ENCODE measurements around the gene PTPRU. TPM values are rescaled to one million over a fixed set of nuclear protein-coding genes. Genes with fewer than 3 reads are reported as not detected.

The PTPRU gene
- total RNA-seq, 1 experiment from 2014 or later: 25.7 TPM

DNA sequence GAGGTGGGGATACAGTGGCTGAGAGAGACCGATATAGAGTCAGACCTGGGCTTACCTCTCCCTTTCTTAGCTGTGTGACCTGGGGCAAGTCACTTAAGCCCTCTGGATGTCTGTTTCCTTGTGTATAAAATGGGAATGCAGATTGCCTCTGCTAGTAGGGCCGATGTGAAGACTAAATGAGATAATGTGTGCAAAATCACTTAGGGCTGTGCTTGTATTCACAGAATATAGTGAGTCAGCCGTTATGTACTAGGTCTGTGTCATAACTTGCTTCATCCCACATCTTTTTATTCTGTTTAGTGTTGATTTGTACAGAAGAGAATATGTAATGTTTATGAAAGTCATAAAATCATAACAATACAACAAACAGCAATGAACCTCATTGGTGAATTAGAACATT lies 56.0 kb downstream of the PTPRU start:
- BruUV-seq (replicated peaks): no TSS peak
- Histone ChIP-seq H3K27me3 (ENCODE audit: low read length) (no peaks in the 10 kb centered on the region), H4K20me1 (ENCODE audit: low read length) (no peaks in the 10 kb centered on the region), H3K4me3 (ENCODE audit: low read length) (no peak overlapping the region), H3K4me2 (ENCODE audit: low read length) (no peak overlapping the region), H3K36me3 (ENCODE audit: low read depth, low read length) (no peaks in the 10 kb centered on the region), H3K9me3 (ENCODE audit: low read length) (no peaks in the 10 kb centered on the region), H3K27ac (ENCODE audit: low read length) (no peak overlapping the region), H3K79me2 (ENCODE audit: low read length) (no peaks in the 10 kb centered on the region), H3F3A (ENCODE audit: low read length, unreplicated experiment) (no peaks in the 10 kb centered on the region), H3K9ac (ENCODE audit: low read length) (no peak overlapping the region), H3K9me2 (replicated peaks; ENCODE audit: low read length) (no peaks in the 10 kb centered on the region), H3K4me1 (ENCODE audit: insufficient read depth, low read length) (no peaks in the 10 kb centered on the region), H2AFZ (ENCODE audit: low read length) (no peak overlapping the region)
- ChIA-PET CTCF (no interaction called here), POLR2A (ENCODE audit: unreplicated experiment) (no interaction called here)
- ATAC-seq (0 out of 2 replicates have a peak, but pooled peaks have one; percentile 24), DNase-seq (no peak)
- intact Hi-C loops (cut with micrococcal nuclease): no loop called here
- TF ChIP-seq, protein P1, sequence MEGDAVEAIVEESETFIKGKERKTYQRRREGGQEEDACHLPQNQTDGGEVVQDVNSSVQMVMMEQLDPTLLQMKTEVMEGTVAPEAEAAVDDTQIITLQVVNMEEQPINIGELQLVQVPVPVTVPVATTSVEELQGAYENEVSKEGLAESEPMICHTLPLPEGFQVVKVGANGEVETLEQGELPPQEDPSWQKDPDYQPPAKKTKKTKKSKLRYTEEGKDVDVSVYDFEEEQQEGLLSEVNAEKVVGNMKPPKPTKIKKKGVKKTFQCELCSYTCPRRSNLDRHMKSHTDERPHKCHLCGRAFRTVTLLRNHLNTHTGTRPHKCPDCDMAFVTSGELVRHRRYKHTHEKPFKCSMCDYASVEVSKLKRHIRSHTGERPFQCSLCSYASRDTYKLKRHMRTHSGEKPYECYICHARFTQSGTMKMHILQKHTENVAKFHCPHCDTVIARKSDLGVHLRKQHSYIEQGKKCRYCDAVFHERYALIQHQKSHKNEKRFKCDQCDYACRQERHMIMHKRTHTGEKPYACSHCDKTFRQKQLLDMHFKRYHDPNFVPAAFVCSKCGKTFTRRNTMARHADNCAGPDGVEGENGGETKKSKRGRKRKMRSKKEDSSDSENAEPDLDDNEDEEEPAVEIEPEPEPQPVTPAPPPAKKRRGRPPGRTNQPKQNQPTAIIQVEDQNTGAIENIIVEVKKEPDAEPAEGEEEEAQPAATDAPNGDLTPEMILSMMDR (conservative IDR thresholded peaks at IDR 0.05; ENCODE audit: low read depth, low read length): no peak
- TF ChIP-seq EZH2 (IDR thresholded peaks at IDR 0.05; ENCODE audit: low read length, unreplicated experiment): no peak
- TF ChIP-seq EZH2phosphoT487 (IDR thresholded peaks at IDR 0.05; ENCODE audit: borderline replicate concordance, low read length): no peak

DNA sequence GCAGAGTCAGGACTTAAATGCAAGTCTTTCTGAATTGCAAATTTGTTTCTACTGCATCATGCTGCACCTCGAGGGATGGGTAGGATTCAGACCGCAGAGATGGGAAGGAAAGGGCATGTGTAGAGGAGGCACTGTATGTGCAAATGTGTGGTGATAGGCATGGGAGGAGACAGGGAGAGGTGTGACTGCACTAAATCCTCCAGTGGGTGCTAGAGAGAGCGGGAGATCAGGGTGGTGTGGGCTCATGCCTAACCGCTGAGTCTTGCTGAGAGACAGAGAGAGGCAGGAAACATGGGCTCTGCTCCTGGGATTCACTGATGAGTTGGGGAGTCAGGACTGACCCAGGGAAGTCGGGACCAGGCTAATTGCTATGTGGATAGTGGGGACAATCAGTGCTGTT lies 61.1 kb downstream of the PTPRU start:
- no peak overlapping the region for H3K4me3 ChIP-seq (ENCODE audit: low read length)
- no peak overlapping the region for H2AFZ ChIP-seq (ENCODE audit: low read length)
- POLR2A ChIA-PET (ENCODE audit: unreplicated experiment): no interaction called here
- H3K9ac ChIP-seq (ENCODE audit: low read length): no peak overlapping the region
- DNase-seq (no peak), ATAC-seq (no peak)
- CTCF ChIA-PET: no interaction called here
- H3K9me3 ChIP-seq (ENCODE audit: low read length): no peaks in the 10 kb centered on the region
- H3K79me2 ChIP-seq (ENCODE audit: low read length): no peaks in the 10 kb centered on the region
- TF ChIP-seq, protein P1 (conservative IDR thresholded peaks at IDR 0.05; ENCODE audit: low read depth, low read length): no peak
- TF ChIP-seq EZH2 (IDR thresholded peaks at IDR 0.05; ENCODE audit: low read length, unreplicated experiment): no peak
- TF ChIP-seq EZH2phosphoT487 (IDR thresholded peaks at IDR 0.05; ENCODE audit: borderline replicate concordance, low read length): no peak
- H3F3A ChIP-seq (ENCODE audit: low read length, unreplicated experiment): no peaks in the 10 kb centered on the region
- no peaks in the 10 kb centered on the region for H3K36me3 ChIP-seq (ENCODE audit: low read depth, low read length)
- H3K27me3 ChIP-seq (ENCODE audit: low read length): no peaks in the 10 kb centered on the region
- no peaks in the 10 kb centered on the region for H4K20me1 ChIP-seq (ENCODE audit: low read length)
- no TSS peak for BruUV-seq (replicated peaks)
- intact Hi-C loops (cut with micrococcal nuclease): no loop called here
- H3K9me2 ChIP-seq (replicated peaks; ENCODE audit: low read length): no peaks in the 10 kb centered on the region
- no peak overlapping the region for H3K27ac ChIP-seq (ENCODE audit: low read length)
- H3K4me2 ChIP-seq (ENCODE audit: low read length): no peak overlapping the region
- no peaks in the 10 kb centered on the region for H3K4me1 ChIP-seq (ENCODE audit: insufficient read depth, low read length)

DNA sequence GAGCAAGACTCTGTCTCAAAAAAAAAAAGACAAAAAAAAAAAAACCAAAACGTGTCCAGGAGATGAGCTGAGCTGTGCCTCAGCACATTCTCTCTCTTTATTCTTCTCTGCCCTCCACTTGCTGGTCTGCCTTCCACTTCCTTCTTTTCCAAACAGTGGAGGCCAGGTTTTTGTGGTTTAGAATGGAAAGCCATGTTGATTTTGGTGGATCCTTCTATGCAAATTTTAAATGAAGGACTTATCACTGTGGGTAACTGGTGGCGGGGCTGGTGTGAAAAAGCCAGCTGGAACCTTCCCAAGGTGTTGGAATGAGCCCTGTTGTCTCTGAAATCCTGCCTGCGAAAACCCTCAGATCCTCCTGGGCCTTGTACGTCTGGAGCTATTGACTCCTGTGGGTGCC lies 61.9 kb downstream of the PTPRU start:
- Histone ChIP-seq H3K4me3 (ENCODE audit: low read length) (no peak overlapping the region), H3K27me3 (ENCODE audit: low read length) (no peaks in the 10 kb centered on the region), H3K36me3 (ENCODE audit: low read depth, low read length) (no peaks in the 10 kb centered on the region), H3K9me2 (replicated peaks; ENCODE audit: low read length) (no peaks in the 10 kb centered on the region), H3K4me2 (ENCODE audit: low read length) (no peak overlapping the region), H3K27ac (ENCODE audit: low read length) (no peak overlapping the region), H3K4me1 (ENCODE audit: insufficient read depth, low read length) (0 out of 2 replicates have a peak, but pooled peaks cover 3% of the 10 kb centered on the region), H2AFZ (ENCODE audit: low read length) (no peak overlapping the region), H3K9ac (ENCODE audit: low read length) (no peak overlapping the region), H3K9me3 (ENCODE audit: low read length) (no peaks in the 10 kb centered on the region), H4K20me1 (ENCODE audit: low read length) (no peaks in the 10 kb centered on the region), H3K79me2 (ENCODE audit: low read length) (no peaks in the 10 kb centered on the region), H3F3A (ENCODE audit: low read length, unreplicated experiment) (no peaks in the 10 kb centered on the region)
- ChIA-PET CTCF (no interaction called here), POLR2A (ENCODE audit: unreplicated experiment) (interaction anchor here (0.6 kb wide), 1 partner anchor 72 kb away, joined by 27 read pairs; no protein-coding TSS in a partner anchor)
- DNase-seq (no peak), ATAC-seq (no peak)
- BruUV-seq (replicated peaks): no TSS peak
- TF ChIP-seq EZH2phosphoT487 (IDR thresholded peaks at IDR 0.05; ENCODE audit: borderline replicate concordance, low read length) (no peak), EZH2 (IDR thresholded peaks at IDR 0.05; ENCODE audit: low read length, unreplicated experiment) (no peak)
- TF ChIP-seq, protein P1 (conservative IDR thresholded peaks at IDR 0.05; ENCODE audit: low read depth, low read length): no peak
- intact Hi-C loops (cut with micrococcal nuclease): no loop called here
